Measurements from ENCODE around the gene BCKDK. TPM values are rescaled to one million over a fixed set of nuclear protein-coding genes. Genes with fewer than 3 reads are reported as not detected.
"Not testable (repeated sequence)": the region's sequence is repeated elsewhere in the genome, so short reads cannot be mapped to it uniquely, and the experiment has no call there.

The BCKDK gene
- total RNA-seq, 2 donors from 2014 or later, result 21.6 to 24.5 TPM

DNA sequence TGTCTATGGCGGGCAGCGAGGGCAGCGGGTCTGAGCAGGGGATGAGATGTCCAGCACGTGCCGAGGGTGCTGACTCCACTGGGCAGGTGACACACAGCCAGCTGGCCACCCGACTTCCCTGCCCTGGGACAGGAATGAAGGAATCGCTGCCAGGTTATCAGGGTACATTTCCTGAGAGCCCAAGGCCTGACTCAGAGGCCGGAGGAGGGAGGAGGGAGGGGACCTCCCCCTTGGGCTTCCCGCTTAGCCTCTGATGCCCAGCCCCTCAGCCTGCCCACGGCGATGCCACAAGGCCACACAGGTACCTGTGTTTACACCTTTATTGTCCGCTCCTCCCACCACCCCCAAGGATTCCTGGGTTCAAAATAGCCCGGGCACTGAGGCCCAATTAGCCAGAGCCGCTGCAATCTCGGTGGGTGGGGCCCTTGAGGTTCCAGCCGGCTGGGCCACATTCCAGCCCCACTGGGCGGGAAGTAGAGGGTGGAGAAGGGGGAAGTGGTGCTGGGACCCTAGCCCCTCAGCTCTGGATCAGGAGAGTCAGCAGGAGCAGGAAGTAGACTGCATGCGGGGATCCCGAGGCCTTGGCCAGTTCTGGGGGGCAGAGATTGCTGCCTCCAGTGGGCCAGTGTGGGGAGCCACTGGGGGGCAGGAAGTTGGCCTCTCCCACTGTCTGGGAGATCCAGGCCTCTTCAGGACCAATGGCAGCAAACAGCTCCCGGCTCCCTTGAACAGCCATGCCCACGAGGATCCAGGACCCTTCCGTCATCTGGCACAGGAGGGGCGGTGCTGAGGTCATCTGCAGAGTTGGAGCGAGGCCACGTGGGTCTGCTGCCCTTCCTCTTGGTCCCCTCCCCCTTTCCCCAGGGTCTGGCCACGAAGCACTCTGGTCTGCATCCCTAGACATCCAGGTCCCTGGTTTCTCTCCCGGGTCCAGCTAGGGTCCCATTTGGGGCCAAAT, 30.7 kb downstream of the BCKDK start:
- no peaks in the 10 kb centered on the region for H3K27me3 Mint-ChIP-seq (ENCODE audit: low read depth)
- H3K4me3 Mint-ChIP-seq, result no peak overlapping the region
- H3K9me3 Mint-ChIP-seq, result no peaks in the 10 kb centered on the region
- no peak overlapping the region for H3K27ac Mint-ChIP-seq
- no peaks in the 10 kb centered on the region for H3K36me3 Mint-ChIP-seq (ENCODE audit: insufficient read depth in 2 of 2)
- DNase-seq (no peak), ATAC-seq (replicated peaks in 1 of 2) (no peak)
- H3K4me1 Mint-ChIP-seq (ENCODE audit: low read depth), result peaks cover 20% of the 10 kb centered on the region

DNA sequence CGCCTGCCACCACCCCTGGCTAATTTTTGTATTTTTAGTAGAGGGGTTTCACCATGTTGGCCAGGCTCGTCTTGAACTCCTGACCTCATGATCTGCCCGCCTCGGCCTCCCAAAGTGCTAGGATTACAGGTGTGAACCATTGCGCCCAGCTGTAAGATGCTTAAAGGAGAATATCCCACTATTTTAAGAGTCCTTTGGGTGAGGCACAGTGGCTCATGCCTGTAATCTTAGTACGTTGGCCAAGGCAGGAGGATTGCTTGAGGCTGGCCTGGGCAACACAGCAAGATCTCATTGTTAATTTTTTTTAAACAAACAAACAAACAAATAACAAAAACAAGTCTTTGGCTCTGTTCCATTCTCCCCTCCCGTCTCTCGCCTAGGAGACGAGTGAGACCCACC, 32.9 kb downstream of the BCKDK start:
- Mint-ChIP-seq H3K4me3 (peak overlapping the region in 1 of 2 donors; percentile 67), H3K4me1 (ENCODE audit: low read depth) (peaks cover 20% of the 10 kb centered on the region)
- H3K27me3 Mint-ChIP-seq (ENCODE audit: low read depth); H3K36me3 Mint-ChIP-seq (ENCODE audit: insufficient read depth in 2 of 2); H3K27ac Mint-ChIP-seq; DNase-seq; H3K9me3 Mint-ChIP-seq; ATAC-seq (replicated peaks in 1 of 2): not testable (repeated sequence)

DNA sequence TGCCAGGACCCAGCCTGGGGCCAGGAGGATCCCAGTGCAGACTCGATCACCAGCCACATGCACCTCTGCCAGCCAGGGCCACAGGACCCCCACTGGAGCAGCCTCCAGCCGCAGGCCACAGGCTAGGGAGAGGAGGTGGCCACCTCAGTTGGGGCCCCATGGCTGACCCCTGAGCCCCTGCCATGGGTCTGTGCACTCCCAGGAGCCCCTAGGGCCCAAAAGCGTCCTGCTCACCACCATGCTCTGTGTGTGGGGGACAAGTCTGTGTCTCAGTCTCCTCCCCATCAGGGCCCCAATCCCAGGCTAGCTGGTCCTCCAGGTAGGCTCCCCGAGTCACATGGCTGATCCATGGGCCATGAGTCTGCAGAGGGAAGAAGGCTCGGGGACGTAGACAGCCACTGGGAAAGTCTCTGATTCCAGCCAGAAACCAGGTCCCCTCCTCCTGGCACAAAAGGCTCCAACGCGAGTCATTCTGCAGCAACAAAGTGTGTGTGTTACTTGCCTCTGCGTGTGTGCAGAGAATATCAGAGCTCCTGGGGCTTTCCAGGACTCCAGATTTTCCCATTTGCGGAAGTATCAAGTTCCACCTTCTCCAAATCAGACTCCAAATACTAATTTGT, 33.4 kb downstream of the BCKDK start:
- H3K36me3 Mint-ChIP-seq (ENCODE audit: insufficient read depth in 2 of 2), result no peaks in the 10 kb centered on the region
- H3K4me1 Mint-ChIP-seq (ENCODE audit: low read depth), result peaks cover 20% of the 10 kb centered on the region
- H3K9me3 Mint-ChIP-seq, result no peaks in the 10 kb centered on the region
- no peaks in the 10 kb centered on the region for H3K27me3 Mint-ChIP-seq (ENCODE audit: low read depth)
- DNase-seq (peak in 1 of 2 donors; percentile 11), ATAC-seq (replicated peaks in 1 of 2) (no peak)
- H3K4me3 Mint-ChIP-seq, result peak overlapping the region; percentile 67 to 81
- peak overlapping the region; percentile 64 for H3K27ac Mint-ChIP-seq

DNA sequence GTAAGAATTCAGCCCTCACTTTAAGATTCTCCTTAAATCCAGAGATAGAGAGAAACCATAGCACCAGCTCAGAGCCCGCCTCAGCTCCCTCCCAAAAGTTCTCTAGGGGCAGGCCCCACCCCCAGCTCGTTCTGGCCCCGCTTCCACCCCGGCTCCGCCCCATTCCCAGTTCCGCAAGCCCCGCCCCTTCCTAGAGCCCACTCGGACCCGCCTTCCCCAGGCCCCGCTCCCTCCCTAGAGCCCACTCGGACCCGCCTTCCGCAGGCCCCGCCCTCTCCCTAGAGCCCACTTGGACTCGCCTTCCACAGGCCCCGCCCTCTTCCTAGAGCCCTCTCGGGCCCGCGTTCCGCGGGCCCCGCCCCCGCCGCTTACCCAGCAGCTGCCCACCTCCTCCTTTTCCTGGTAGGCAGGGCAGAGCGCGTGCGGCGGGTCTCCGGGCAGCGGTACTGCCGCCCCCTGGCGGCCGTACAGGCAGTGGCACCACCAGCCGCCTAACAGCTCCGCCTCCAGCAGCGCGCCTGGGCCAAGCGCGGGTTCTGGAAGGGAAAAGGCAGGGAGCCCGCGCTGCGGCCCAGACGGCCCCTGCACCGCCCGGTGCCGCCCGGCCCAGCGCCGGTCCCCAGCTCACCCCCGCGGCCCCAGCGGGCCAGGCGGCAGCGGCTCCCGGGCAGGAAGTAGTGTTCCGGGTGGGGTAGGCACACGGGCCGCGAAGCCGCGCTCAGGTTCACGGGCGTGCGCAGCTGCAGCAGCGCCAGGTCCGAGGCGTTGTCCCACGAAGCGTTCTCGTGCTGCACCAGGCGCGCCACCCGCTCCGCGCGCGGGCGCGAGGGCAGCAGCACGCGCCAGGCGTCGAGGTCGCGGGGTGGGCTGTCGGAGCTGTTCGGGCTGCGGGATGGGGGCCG, 34.2 kb downstream of the BCKDK start:
- peak overlapping the region; percentile 67 to 81 for H3K4me3 Mint-ChIP-seq
- peak overlapping the region; percentile 64 for H3K27ac Mint-ChIP-seq
- DNase-seq (peak; percentile 99), ATAC-seq (replicated peaks in 1 of 2) (peak; percentile 91 to 92)
- no peaks in the 10 kb centered on the region for H3K36me3 Mint-ChIP-seq (ENCODE audit: insufficient read depth in 2 of 2)
- no peaks in the 10 kb centered on the region for H3K27me3 Mint-ChIP-seq (ENCODE audit: low read depth)
- H3K4me1 Mint-ChIP-seq (ENCODE audit: low read depth), result peaks cover 20% of the 10 kb centered on the region
- no peaks in the 10 kb centered on the region for H3K9me3 Mint-ChIP-seq

DNA sequence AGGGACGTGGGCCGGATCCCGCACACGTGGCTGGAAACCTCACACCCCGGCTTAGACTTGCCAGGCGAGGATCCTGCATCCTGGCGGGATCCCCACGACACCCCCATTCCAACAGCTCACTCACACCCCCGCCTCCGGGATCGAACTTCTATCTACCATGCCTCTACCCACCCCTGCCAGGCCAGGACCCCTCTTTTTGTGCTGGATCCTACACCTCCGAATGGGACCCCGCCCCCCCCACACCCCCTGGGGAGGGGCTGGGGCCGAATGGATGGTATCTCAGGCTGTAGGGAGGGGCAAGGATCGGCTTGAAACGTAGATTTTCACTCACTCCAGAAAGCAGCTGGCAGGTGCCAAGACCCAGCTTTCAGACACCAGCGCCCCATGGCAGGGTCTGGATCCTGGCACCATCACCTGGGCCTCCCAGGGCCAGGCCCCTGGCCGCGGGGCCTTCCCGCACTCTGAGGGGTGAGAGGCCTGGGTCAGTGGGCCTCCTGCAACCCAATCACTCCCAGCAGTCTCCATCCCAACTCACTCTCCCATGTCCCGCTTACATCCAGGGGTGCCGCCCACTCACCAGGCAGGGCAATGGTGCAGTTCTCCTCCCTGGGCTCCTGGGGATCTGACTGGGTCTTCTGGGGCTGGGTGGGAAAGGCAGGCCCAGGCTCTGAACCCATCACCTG, 35.0 kb downstream of the BCKDK start:
- H3K36me3 Mint-ChIP-seq (ENCODE audit: insufficient read depth in 2 of 2), result no peaks in the 10 kb centered on the region
- ATAC-seq (replicated peaks in 1 of 2) (no peak), DNase-seq (no peak)
- H3K27me3 Mint-ChIP-seq (ENCODE audit: low read depth), result no peaks in the 10 kb centered on the region
- peaks cover 20% of the 10 kb centered on the region for H3K4me1 Mint-ChIP-seq (ENCODE audit: low read depth)
- H3K27ac Mint-ChIP-seq, result no peak overlapping the region
- H3K4me3 Mint-ChIP-seq, result peak overlapping the region; percentile 72 to 75
- H3K9me3 Mint-ChIP-seq, result no peaks in the 10 kb centered on the region

DNA sequence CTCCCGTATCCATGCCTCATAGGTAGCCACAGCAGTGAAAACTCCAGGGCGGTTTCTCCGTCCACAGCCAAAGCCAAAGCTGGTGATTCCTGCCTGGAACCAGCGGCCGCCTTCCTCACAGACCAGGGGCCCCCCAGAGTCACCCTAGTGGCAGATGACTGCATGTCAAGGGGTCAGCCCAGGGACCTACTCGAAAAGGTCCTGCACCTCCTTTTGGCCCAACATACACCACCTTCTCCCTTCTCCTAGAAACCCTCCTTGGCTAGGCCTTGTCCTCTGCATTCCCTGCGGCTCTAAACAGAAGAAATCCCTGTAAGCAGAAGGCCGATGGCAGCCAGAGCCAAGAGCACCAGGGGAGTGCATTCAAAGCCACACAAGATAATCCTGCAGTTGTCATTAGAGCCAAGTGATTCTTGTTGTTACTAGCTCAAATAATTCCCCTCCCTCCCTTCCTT, 35.5 kb downstream of the BCKDK start:
- ATAC-seq (replicated peaks in 1 of 2), result no peak
- Mint-ChIP-seq H3K27me3 (ENCODE audit: low read depth) (no peaks in the 10 kb centered on the region), H3K4me1 (ENCODE audit: low read depth) (peaks cover 20% of the 10 kb centered on the region), H3K36me3 (ENCODE audit: insufficient read depth in 2 of 2) (no peaks in the 10 kb centered on the region), H3K9me3 (no peaks in the 10 kb centered on the region), H3K4me3 (peak overlapping the region; percentile 72 to 75), H3K27ac (no peak overlapping the region)
- DNase-seq, result no peak

DNA sequence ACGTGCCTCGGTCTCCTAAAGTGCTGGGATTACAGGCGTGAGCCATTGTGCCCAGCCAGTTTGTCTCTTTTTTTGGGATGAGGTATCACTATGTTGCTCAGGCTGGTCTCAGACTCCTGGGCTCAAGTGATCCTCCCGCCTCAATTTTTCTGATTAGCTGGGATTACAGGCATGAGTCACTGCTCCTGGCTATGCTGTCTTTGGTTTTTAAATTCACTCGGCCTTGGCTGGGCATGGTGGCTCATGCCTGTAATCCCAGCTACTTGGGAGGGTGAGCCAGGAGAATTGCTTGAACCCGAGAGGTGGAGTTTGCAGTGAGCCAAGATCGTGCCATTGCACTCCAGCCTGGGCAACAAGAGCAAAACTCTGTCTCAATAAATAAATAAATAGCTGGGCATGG, 36.2 kb downstream of the BCKDK start:
- peaks cover 20% of the 10 kb centered on the region for H3K4me1 Mint-ChIP-seq (ENCODE audit: low read depth)
- not testable (repeated sequence) for H3K9me3 Mint-ChIP-seq; H3K27ac Mint-ChIP-seq; ATAC-seq (replicated peaks in 1 of 2); H3K27me3 Mint-ChIP-seq (ENCODE audit: low read depth); DNase-seq; H3K36me3 Mint-ChIP-seq (ENCODE audit: insufficient read depth in 2 of 2)
- H3K4me3 Mint-ChIP-seq, result peak overlapping the region; percentile 4 to 75

DNA sequence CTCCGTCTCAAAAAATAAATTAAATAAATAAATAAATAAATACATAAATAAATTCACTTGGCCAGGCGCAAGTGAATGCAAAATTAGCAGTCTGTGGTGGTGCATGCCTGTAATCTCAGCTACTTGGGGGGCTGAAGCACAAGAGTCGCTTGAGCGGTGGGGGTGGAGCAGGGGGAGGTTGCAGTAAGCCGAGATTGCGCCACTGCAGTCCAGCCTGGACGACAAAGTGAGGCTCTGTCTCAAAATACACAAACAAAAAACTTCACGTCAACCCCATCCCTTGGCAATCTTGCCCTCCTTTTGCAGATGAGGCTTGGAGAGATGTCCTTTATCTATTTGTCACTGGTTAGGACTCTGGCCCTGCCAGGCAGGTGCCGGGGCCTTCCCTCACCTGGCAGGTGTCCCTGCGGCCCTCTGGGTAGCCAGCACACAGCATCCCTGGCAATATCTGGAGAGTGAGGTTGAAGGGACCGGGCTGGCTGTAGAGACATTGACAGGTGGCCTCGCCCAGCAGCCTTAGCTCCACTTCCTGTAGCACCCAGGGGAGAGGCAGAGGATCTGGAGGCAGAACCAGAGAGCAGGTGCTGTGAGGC, 37.3 kb downstream of the BCKDK start:
- H3K27me3 Mint-ChIP-seq (ENCODE audit: low read depth), result no peaks in the 10 kb centered on the region
- H3K4me3 Mint-ChIP-seq, result no peak overlapping the region
- no peaks in the 10 kb centered on the region for H3K9me3 Mint-ChIP-seq
- ATAC-seq (replicated peaks in 1 of 2), result no peak
- H3K27ac Mint-ChIP-seq, result no peak overlapping the region
- no peaks in the 10 kb centered on the region for H3K36me3 Mint-ChIP-seq (ENCODE audit: insufficient read depth in 2 of 2)
- DNase-seq, result no peak
- H3K4me1 Mint-ChIP-seq (ENCODE audit: low read depth), result peaks cover 20% of the 10 kb centered on the region

DNA sequence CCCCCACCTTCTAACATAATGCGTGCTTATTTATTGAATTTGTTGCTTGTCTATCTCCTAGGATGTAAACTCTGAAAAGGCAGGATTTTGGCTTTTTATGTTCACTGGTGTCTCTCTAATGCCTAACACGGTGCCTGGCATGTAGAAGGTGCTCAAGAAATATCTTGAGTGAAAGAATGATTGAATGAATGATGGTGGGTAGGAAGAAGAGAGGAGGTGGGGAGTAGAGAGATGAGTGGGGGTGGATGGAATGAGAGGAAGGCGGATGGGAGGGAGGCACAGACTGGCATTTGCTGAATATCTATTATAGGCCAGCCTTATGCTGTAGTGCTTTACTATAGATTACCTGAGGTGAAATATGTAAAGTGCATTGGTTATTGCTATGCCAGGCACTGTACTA, 39.4 kb downstream of the BCKDK start:
- ATAC-seq (replicated peaks in 1 of 2) (no peak), DNase-seq (no peak)
- Mint-ChIP-seq H3K27ac (no peak overlapping the region), H3K36me3 (ENCODE audit: insufficient read depth in 2 of 2) (no peaks in the 10 kb centered on the region), H3K4me1 (ENCODE audit: low read depth) (peaks cover 5% of the 10 kb centered on the region), H3K4me3 (no peak overlapping the region), H3K27me3 (ENCODE audit: low read depth) (no peaks in the 10 kb centered on the region), H3K9me3 (no peaks in the 10 kb centered on the region)

DNA sequence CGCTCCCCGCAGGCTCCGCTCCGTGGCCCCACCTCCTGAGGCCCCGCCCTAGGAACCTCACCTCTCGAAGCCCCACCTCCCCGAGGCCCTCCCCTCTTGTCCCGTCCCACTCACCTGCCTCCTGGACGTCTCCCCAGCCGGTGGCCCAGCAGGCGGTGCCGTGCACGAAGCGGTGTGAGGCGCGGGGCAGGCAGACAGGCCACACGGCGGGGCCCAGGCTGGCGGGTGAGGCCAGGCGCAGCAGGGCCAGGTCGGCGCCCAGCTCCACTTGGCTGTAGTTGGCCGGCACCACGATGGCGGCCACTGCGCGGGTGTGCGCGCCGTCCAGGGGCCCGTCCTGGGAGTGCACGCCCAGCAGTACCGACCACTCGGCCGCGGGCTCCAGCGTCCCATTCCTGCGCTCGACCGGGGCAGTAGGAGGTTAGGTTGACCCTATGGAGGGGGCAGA, 40.1 kb downstream of the BCKDK start:
- DNase-seq (no peak), ATAC-seq (replicated peaks in 1 of 2) (no peak)
- Mint-ChIP-seq H3K4me1 (ENCODE audit: low read depth) (peaks cover 5% of the 10 kb centered on the region), H3K36me3 (ENCODE audit: insufficient read depth in 2 of 2) (no peaks in the 10 kb centered on the region), H3K27me3 (ENCODE audit: low read depth) (no peaks in the 10 kb centered on the region), H3K9me3 (no peaks in the 10 kb centered on the region), H3K27ac (no peak overlapping the region), H3K4me3 (no peak overlapping the region)

DNA sequence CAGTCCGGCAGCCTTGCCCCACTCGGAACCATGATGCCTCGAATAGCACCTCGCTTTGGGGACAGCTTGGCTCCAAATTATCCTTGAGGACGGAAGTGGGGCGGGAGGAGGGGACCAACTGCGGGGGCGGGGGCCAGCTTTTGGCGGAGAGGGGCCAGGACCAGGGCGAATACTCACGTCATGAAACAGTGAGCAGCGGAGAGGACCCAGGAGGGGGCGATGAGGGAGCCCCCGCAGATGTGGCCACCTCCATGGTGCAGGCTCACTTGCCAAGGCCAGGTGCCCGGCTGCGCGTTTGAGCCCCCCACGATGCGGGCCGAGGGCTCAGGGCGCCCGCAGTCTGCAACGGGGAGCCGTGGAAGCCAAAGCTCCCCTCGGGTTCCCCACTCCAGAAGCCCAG, 40.7 kb downstream of the BCKDK start:
- no peak for ATAC-seq (replicated peaks in 1 of 2)
- no peak overlapping the region for H3K4me3 Mint-ChIP-seq
- no peaks in the 10 kb centered on the region for H3K9me3 Mint-ChIP-seq
- H3K36me3 Mint-ChIP-seq (ENCODE audit: insufficient read depth in 2 of 2), result no peaks in the 10 kb centered on the region
- no peaks in the 10 kb centered on the region for H3K27me3 Mint-ChIP-seq (ENCODE audit: low read depth)
- no peaks in the 10 kb centered on the region for H3K4me1 Mint-ChIP-seq (ENCODE audit: low read depth)
- DNase-seq, result no peak
- H3K27ac Mint-ChIP-seq, result no peak overlapping the region

DNA sequence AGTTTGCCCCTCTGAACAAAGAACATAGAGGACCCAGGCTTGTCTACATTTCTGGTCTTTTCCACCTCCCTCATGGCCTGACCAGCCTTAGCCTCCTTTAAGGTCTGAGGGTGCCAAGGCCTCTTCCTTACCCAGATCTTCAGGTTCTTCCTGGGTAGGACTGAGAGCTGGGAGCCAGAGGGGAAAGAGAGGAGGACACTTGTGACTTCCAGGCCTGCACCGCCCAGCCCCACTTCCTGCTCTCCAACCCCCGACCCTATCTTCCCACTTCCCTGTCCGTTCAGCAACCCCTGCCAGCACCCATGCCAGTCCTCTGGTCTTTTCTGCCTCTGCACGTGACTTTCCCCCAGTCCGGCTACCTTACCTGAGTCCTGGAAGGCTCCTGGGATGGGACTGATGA, 41.1 kb downstream of the BCKDK start:
- H3K9me3 Mint-ChIP-seq, result no peaks in the 10 kb centered on the region
- ATAC-seq (replicated peaks in 1 of 2), result no peak

More for the DNA sequence above, 41.1 kb downstream of the BCKDK start:
- Mint-ChIP-seq H3K27me3 (ENCODE audit: low read depth) (no peaks in the 10 kb centered on the region), H3K36me3 (ENCODE audit: insufficient read depth in 2 of 2) (no peaks in the 10 kb centered on the region), H3K4me1 (ENCODE audit: low read depth) (no peaks in the 10 kb centered on the region), H3K4me3 (no peak overlapping the region), H3K27ac (no peak overlapping the region)
- DNase-seq, result no peak

Measured in activated T-cell treated with anti-CD3 and anti-CD28 coated beads, Interleukin-2, amount 50 U/mL, for 72 hours (primary cell).